Mesenchymal stem cell (in vitro differentiated cells and primary cell): Measurements from ENCODE around the gene CD9.

Experiments
- DNase-seq: peaks from one replicate; pipeline ENCODE4 v3.0.0-alpha.2; 2013
- H2AFZ ChIP-seq: one replicate; pipeline ENCODE4 v1.6.1; 2013; ENCODE audit warnings: low read depth, mild to moderate bottlenecking, control low read depth, inconsistent platforms, low read length, moderate library complexity
- H2AK5ac ChIP-seq: 2 replicates; pipeline ENCODE4 v1.6.1; 2013; ENCODE audit warnings: low read length, moderate library complexity, mild to moderate bottlenecking, inconsistent platforms; ENCODE audit not compliant: severe bottlenecking
- H2BK120ac ChIP-seq: one replicate; pipeline ENCODE4 v1.6.1; 2013; ENCODE audit warnings: low read depth, mild to moderate bottlenecking, inconsistent platforms, low read length, moderate library complexity
- H2BK12ac ChIP-seq, 2 experiments: one replicate each; pipeline ENCODE4 v1.6.1; 2013; ENCODE audit warnings: inconsistent platforms in 2 of 2, low read length in 2 of 2, mild to moderate bottlenecking in 2 of 2, moderate library complexity in 2 of 2, control low read depth in 1 of 2
- H2BK15ac ChIP-seq: one replicate; pipeline ENCODE4 v1.6.1; 2013; ENCODE audit warnings: mild to moderate bottlenecking, low read depth, inconsistent platforms; ENCODE audit not compliant: poor library complexity, severe bottlenecking
- H2BK5ac ChIP-seq: 2 replicates; pipeline ENCODE4 v1.6.1; 2013; ENCODE audit warnings: low read depth, mild to moderate bottlenecking, low read length, control low read depth, inconsistent platforms; ENCODE audit not compliant: poor library complexity, severe bottlenecking
- H3K14ac ChIP-seq, 2 experiments: one replicate each; pipeline ENCODE4 v1.6.1; 2013; ENCODE audit warnings: inconsistent platforms in 2 of 2, low read length in 2 of 2, control low read depth in 1 of 2, mild to moderate bottlenecking in 1 of 2, moderate library complexity in 1 of 2
- H3K18ac ChIP-seq, 2 experiments: one replicate each; pipeline ENCODE4 v1.6.1; 2013; ENCODE audit warnings: inconsistent platforms in 2 of 2, low read length in 2 of 2, control low read depth in 1 of 2, low read depth in 1 of 2, mild to moderate bottlenecking in 1 of 2
- H3K23ac ChIP-seq, 2 experiments: one replicate each; pipeline ENCODE4 v1.6.1; 2013; ENCODE audit warnings: inconsistent platforms in 2 of 2, low read length in 2 of 2, mild to moderate bottlenecking in 2 of 2, moderate library complexity in 2 of 2, control low read depth in 1 of 2
- H3K27ac ChIP-seq: 2 replicates; pipeline ENCODE4 v1.5.1; 2013; ENCODE audit warnings: mild to moderate bottlenecking, moderate library complexity, low read length, control low read depth, inconsistent platforms; ENCODE audit not compliant: poor library complexity, severe bottlenecking
- H3K27me3 ChIP-seq, 2 experiments: 2 replicates each; pipeline versions ENCODE4 v1.6.1 to v1.7.0; 2013; ENCODE audit warnings: low read length in 2 of 2, mild to moderate bottlenecking in 2 of 2, moderate library complexity in 2 of 2, control low read depth in 1 of 2, inconsistent platforms in 1 of 2; ENCODE audit not compliant: control insufficient read depth in 1 of 2, insufficient read depth in 1 of 2
- H3K36me3 ChIP-seq, 2 experiments: 2 replicates each; pipeline versions ENCODE4 v1.6.1 to v1.7.0; 2013; ENCODE audit warnings: low read length in 2 of 2, control low read depth in 1 of 2, inconsistent platforms in 1 of 2, low read depth in 1 of 2, mild to moderate bottlenecking in 1 of 2; ENCODE audit not compliant: insufficient read depth in 2 of 2, control insufficient read depth in 1 of 2
- H3K4ac ChIP-seq, 2 experiments: one replicate each; pipeline ENCODE4 v1.6.1; 2013; ENCODE audit warnings: inconsistent platforms in 2 of 2, low read length in 2 of 2, mild to moderate bottlenecking in 2 of 2, moderate library complexity in 2 of 2, control low read depth in 1 of 2, low read depth in 1 of 2
- H3K4me1 ChIP-seq: 2 replicates; pipeline ENCODE4 v1.6.1; 2013; ENCODE audit warnings: low read depth, low read length, control low read depth; ENCODE audit not compliant: control insufficient read depth, insufficient read depth
- H3K4me2 ChIP-seq: 2 replicates; pipeline ENCODE4 v1.6.1; 2013; ENCODE audit warnings: low read length, mild to moderate bottlenecking, inconsistent platforms; ENCODE audit not compliant: poor library complexity, severe bottlenecking
- H3K4me3 ChIP-seq, 2 experiments: 2 replicates each; pipeline versions ENCODE4 v1.5.1 to v1.7.0; 2013; ENCODE audit warnings: low read length in 2 of 2, mild to moderate bottlenecking in 2 of 2, control low read depth in 1 of 2, low read depth in 1 of 2; ENCODE audit not compliant: insufficient read depth in 1 of 2
- H3K79me1 ChIP-seq: replicated peaks from 2 replicates; pipeline ENCODE4 v1.6.1; 2013; ENCODE audit warnings: mild to moderate bottlenecking, control low read depth, low read length, inconsistent platforms; ENCODE audit not compliant: poor library complexity, severe bottlenecking
- H3K9ac ChIP-seq: 2 replicates; pipeline ENCODE4 v1.7.0; 2013; ENCODE audit warnings: mild to moderate bottlenecking, low read length, moderate library complexity
- H3K9me3 ChIP-seq: 2 replicates; pipeline ENCODE4 v1.7.0; 2013; ENCODE audit warnings: mild to moderate bottlenecking, low read length; ENCODE audit not compliant: control insufficient read depth
- H4K8ac ChIP-seq: one replicate; pipeline ENCODE4 v1.6.1; 2013; ENCODE audit warnings: inconsistent platforms, mild to moderate bottlenecking, low read length, moderate library complexity
- H4K91ac ChIP-seq: one replicate; pipeline ENCODE4 v1.6.1; 2013; ENCODE audit warnings: mild to moderate bottlenecking, low read length, inconsistent platforms
- WGBS: methylation state at CpG from one replicate; pipeline ENCODE4 v1.1.7; 2013; ENCODE audit warnings: mixed read lengths; 5-methylcytosine and 5-hydroxymethylcytosine counted together

Gene CD9

GRCh38 chr12:6229224-6230218 is 29.3 kb downstream of the CD9 start:
- Histone ChIP-seq H3K79me1 (peaks cover 3% of the 10 kb centered on the region), H3K18ac (peak overlapping the region; percentile 58 to 90), H3K4ac (peak overlapping the region in 1 of 2 experiments; percentile 32), H3K36me3 (peaks cover 11 to 43% of the 10 kb centered on the region in 2 experiments), H3K27ac (peak overlapping the region; percentile 31), H3K27me3 (no peaks in the 10 kb centered on the region), H2BK12ac (peak overlapping the region; percentile 23 to 76), H4K8ac (peak overlapping the region; percentile 35), H3K4me1 (peaks cover 23% of the 10 kb centered on the region), H3K14ac (peak overlapping the region in 1 of 2 experiments; percentile 80), H2AK5ac (peak overlapping the region; percentile 38), H3K9me3 (no peaks in the 10 kb centered on the region), H3K9ac (peak overlapping the region; percentile 89), H2BK15ac (no peak overlapping the region), H4K91ac (peak overlapping the region; percentile 89), H3K4me2 (peak overlapping the region; percentile 20), H2AFZ (no peak overlapping the region), H3K23ac (no peak overlapping the region), H2BK120ac (peak overlapping the region; percentile 51), H3K4me3 (peak overlapping the region in 1 of 2 experiments; percentile 58), H2BK5ac (no peak overlapping the region)
- DNase-seq = peak; percentile 97
- WGBS = 58% methylated on average over 24 of the region's 24 CpGs

DNA sequence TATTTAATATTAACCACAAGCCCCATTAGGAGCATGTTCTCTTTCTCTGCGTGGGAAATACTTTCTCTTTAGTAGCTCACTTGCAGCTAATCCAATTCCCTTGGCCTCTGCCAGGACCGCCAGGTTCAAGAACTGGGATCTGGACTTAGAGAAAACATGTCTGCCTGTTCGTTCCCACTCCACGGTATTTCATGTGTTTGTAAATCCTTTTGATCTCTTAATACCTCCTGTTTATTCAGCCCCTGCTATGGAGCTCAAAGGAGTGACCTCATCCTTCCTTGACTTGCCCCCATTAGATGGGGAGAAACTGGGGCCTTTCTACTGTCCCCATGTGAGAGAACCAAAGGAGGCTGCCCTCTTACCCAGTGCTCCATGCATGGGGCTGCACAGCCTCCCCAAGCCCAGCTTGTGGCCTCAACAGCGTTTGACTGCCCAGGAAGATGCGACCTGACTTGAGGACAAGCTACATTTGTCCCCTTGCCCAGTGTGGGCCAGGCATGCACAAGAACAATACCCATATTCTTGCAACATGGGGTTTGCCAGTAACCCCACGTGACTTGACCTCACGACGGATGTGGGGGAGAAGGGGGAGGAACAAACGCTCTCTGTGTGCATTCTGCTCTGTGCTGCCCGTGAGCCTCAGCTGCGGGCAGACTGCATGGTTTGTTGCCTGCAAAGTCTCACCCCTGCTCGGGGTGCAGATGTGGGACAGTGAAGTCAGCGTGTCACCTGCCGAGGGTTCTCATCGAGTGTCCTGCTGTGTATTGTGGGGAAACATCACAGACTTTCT is 30.3 kb downstream of the CD9 start:
- H4K8ac ChIP-seq = peak overlapping the region; percentile 90
- peak overlapping the region; percentile 4 to 58 for H3K4me3 ChIP-seq
- H2BK12ac ChIP-seq = peak overlapping the region; percentile 91 to 95
- no peak overlapping the region for H2AK5ac ChIP-seq
- peaks cover 18 to 46% of the 10 kb centered on the region in 2 experiments for H3K36me3 ChIP-seq
- peak overlapping the region in 1 of 2 experiments; percentile 37 for H3K14ac ChIP-seq
- H3K27me3 ChIP-seq = no peaks in the 10 kb centered on the region
- peak overlapping the region; percentile 21 for H3K27ac ChIP-seq
- peaks cover 3% of the 10 kb centered on the region for H3K79me1 ChIP-seq
- no peak overlapping the region for H2BK5ac ChIP-seq
- H3K4me1 ChIP-seq = peaks cover 20% of the 10 kb centered on the region
- peak overlapping the region; percentile 44 to 81 for H3K18ac ChIP-seq
- 84% methylated on average over 16 of the region's 16 CpGs for WGBS
- H3K9ac ChIP-seq = peak overlapping the region; percentile 89
- no peaks in the 10 kb centered on the region for H3K9me3 ChIP-seq
- H4K91ac ChIP-seq = peak overlapping the region; percentile 83
- H3K23ac ChIP-seq = peak overlapping the region in 1 of 2 experiments; percentile 34
- no peak overlapping the region for H2AFZ ChIP-seq
- no peak overlapping the region for H2BK120ac ChIP-seq
- no peak overlapping the region for H2BK15ac ChIP-seq
- peak overlapping the region; percentile 6 for H3K4me2 ChIP-seq
- DNase-seq = no peak
- peak overlapping the region; percentile 42 to 70 for H3K4ac ChIP-seq

DNA sequence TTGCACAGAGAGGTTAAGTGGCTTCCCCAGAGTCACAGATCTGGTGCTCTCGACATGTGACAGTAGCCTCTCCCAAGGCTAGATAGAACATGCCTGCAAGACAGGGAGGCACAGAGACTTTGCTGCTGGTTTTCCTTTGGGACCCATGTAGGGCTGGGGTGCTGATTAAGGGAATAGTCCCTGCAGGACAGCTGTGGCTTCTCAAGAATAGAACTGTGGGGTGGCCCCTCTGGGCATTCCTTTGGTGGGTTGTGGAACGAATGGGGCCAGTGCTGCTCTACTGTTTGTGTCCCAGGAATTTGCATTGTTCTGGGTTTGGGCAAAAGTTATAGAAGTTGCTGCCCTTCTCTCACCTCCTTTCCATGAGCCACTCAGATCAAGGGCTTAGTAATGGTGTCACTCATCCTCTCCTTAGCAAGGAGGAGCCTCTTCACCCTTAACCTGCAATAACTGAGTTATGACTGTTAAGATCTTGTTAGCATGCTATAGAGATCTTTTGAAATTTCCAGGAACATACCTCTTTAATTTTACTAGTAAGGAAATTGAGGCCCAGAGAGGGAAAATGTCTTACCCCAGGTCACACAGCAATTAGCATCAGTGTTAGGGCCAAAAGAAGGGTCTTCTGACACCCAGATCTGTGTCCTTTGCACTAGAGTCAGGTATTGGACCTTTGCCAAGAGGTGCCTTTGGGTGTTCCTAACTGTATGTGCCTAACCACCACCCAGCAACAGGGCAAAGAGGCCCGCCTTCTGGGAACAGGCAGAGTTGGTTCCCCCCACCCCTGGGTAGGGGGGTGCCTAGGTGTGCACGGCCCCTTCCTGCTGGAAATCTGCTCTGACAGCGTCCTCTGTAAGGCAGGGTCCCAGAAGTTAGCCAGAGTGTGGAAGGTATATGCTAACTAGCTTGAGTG is 31.4 kb downstream of the CD9 start:
- H3K14ac ChIP-seq = no peak overlapping the region
- no peaks in the 10 kb centered on the region for H3K9me3 ChIP-seq
- H4K91ac ChIP-seq = peak overlapping the region; percentile 44
- no peak overlapping the region for H2AFZ ChIP-seq
- H4K8ac ChIP-seq = peak overlapping the region; percentile 27
- H3K27me3 ChIP-seq = no peaks in the 10 kb centered on the region
- peak overlapping the region in 1 of 2 experiments; percentile 33 for H2BK12ac ChIP-seq
- no peak overlapping the region for H2BK120ac ChIP-seq
- 83% methylated on average over 5 of the region's 5 CpGs for WGBS
- no peak overlapping the region for H3K23ac ChIP-seq
- peaks cover 20% of the 10 kb centered on the region for H3K4me1 ChIP-seq
- peak overlapping the region; percentile 8 to 28 for H3K18ac ChIP-seq
- no peak overlapping the region for H2BK15ac ChIP-seq
- no peak overlapping the region for H3K4me3 ChIP-seq
- peak overlapping the region; percentile 89 for H3K9ac ChIP-seq
- peaks cover 22 to 56% of the 10 kb centered on the region in 2 experiments for H3K36me3 ChIP-seq
- no peak overlapping the region for H2AK5ac ChIP-seq
- no peak overlapping the region for H3K4me2 ChIP-seq
- H3K4ac ChIP-seq = peak overlapping the region in 1 of 2 experiments; percentile 65
- H2BK5ac ChIP-seq = no peak overlapping the region
- no peaks in the 10 kb centered on the region for H3K79me1 ChIP-seq
- H3K27ac ChIP-seq = no peak overlapping the region
- DNase-seq = no peak
